ENCODE results near the gene PRKG2. TPM values are rescaled to one million over a fixed set of nuclear protein-coding genes. Genes with fewer than 3 reads are reported as not detected.

PRKG2 gene
- total and polyA plus RNA-seq, 2 of the 13 experiments (the other 11 are each of a cell fraction or from before 2014, with no cell fraction given): 0.04 TPM

DNA sequence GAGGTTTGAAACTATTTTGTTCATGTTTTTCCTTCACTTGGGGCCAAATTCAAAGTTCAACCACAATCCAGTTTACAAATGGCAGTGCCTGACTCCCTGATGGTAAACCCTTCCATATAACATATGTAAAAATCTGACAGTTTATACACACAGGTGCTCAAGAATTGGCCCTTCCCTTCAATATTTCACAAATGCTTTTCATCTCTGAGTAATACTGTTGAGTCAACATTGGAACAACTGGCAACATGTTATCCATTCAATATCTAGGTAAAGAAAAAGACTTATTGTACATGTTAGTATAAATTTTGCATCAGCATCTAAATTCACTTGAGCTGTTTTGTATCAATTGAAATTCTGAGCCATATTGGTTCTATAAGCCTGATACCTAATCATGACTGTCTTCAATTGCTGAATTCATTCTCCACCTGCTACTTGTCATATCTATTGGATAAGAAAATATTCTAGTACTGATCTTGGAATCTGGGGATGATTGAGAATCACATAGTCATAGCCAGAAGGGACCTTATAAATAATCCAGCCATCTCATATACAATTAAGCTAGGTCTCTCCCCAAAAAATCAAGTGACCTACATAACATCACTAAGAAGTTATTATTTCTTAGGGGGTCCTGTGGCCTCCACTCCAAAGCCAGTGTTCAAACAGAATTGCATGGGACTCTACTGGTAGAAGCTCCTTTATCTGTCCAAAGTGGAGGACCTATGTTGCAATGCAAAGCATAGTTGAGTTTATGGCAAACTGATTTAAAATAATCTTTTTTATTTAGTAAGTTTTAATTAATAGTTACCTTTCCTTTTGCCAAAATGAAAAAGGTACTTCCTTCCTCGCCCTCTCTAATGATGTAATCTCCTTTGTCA is 61.9 kb downstream of the PRKG2 start (continued):
- TF ChIP-seq, protein P1, sequence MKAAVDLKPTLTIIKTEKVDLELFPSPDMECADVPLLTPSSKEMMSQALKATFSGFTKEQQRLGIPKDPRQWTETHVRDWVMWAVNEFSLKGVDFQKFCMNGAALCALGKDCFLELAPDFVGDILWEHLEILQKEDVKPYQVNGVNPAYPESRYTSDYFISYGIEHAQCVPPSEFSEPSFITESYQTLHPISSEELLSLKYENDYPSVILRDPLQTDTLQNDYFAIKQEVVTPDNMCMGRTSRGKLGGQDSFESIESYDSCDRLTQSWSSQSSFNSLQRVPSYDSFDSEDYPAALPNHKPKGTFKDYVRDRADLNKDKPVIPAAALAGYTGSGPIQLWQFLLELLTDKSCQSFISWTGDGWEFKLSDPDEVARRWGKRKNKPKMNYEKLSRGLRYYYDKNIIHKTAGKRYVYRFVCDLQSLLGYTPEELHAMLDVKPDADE (CRISPR knock-in tag; IDR thresholded peaks at IDR 0.05): no peak
- TF ChIP-seq HOMEZ (CRISPR knock-in tag; IDR thresholded peaks at IDR 0.05; ENCODE audit: low read depth) (no peak), PRMT3 (CRISPR knock-in tag; IDR thresholded peaks at IDR 0.05; ENCODE audit: borderline replicate concordance, low read depth) (no peak), KLF15 (CRISPR knock-in tag; IDR thresholded peaks at IDR 0.05; ENCODE audit: borderline replicate concordance) (no peak)

- H3K27ac ChIP-seq (ENCODE audit: extremely low read length, insufficient read depth, low read length): no peak overlapping the region
- no peaks in the 10 kb centered on the region for H3K79me2 ChIP-seq (ENCODE audit: insufficient read depth, low read length)
- ATAC-seq (no peak), FAIRE-seq (no peak), DNase-seq (ENCODE audit: low spot score) (no peak)
- no peaks in the 10 kb centered on the region for H3K9me3 ChIP-seq (ENCODE audit: low read length)
- no peaks in the 10 kb centered on the region for H3K27me3 ChIP-seq (ENCODE audit: control insufficient read depth in 1 of 2, insufficient read depth in 2 of 2, low read length in 2 of 2)
- H3K4me3 ChIP-seq (replicated peaks in 1 of 3; ENCODE audit: insufficient read depth in 1 of 3, low read depth in 2 of 3, low read length in 3 of 3): no peak overlapping the region
- H3K4me1 ChIP-seq (ENCODE audit: insufficient read depth, low read length): no peaks in the 10 kb centered on the region
- H3K36me3 ChIP-seq (replicated peaks in 1 of 2; ENCODE audit: control insufficient read depth in 1 of 2, insufficient read depth in 2 of 2, low read length in 2 of 2): no peaks in the 10 kb centered on the region
- BruUV-seq (replicated peaks): no TSS peak
- no peaks in the 10 kb centered on the region for H4K20me1 ChIP-seq (ENCODE audit: insufficient read depth, low read length)
- intact Hi-C loops (cut with micrococcal nuclease; ENCODE audit: unreplicated experiment): no loop called here
- in situ Hi-C loops (cut with HindIII; ENCODE audit: extremely low pct_ligation_motif_present, low pct_unique_long_range_greater_than_20kb): no loop called here
- H3K4me2 ChIP-seq (ENCODE audit: low read depth, low read length): no peak overlapping the region
- ChIA-PET POLR2A (no interaction called here), CTCF (ENCODE audit: low intra/inter-chr PET ratio, low total read pairs) (no interaction called here)
- H3K9ac ChIP-seq (ENCODE audit: insufficient read depth, low read depth, low read length): no peak overlapping the region
- H2AFZ ChIP-seq (ENCODE audit: low read length): no peak overlapping the region
- TF ChIP-seq ZBTB2 (CRISPR knock-in tag; IDR thresholded peaks at IDR 0.05; ENCODE audit: low read depth): no peak
- no peak for TF ChIP-seq ZNF430 (CRISPR knock-in tag; IDR thresholded peaks at IDR 0.05)
- no peak for TF ChIP-seq HOMEZ (CRISPR knock-in tag; IDR thresholded peaks at IDR 0.05; ENCODE audit: low read depth)
- TF ChIP-seq TBX3 (IDR thresholded peaks at IDR 0.05; ENCODE audit: borderline replicate concordance): no peak
- TF ChIP-seq, protein P2, sequence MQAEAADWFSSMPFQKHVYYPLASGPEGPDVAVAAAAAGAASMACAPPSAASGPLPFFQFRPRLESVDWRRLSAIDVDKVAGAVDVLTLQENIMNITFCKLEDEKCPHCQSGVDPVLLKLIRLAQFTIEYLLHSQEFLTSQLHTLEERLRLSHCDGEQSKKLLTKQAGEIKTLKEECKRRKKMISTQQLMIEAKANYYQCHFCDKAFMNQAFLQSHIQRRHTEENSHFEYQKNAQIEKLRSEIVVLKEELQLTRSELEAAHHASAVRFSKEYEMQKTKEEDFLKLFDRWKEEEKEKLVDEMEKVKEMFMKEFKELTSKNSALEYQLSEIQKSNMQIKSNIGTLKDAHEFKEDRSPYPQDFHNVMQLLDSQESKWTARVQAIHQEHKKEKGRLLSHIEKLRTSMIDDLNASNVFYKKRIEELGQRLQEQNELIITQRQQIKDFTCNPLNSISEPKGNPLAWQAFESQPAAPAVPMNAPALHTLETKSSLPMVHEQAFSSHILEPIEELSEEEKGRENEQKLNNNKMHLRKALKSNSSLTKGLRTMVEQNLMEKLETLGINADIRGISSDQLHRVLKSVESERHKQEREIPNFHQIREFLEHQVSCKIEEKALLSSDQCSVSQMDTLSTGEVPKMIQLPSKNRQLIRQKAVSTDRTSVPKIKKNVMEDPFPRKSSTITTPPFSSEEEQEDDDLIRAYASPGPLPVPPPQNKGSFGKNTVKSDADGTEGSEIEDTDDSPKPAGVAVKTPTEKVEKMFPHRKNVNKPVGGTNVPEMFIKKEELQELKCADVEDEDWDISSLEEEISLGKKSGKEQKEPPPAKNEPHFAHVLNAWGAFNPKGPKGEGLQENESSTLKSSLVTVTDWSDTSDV (CRISPR knock-in tag; IDR thresholded peaks at IDR 0.05): no peak
- TF ChIP-seq, protein P3, sequence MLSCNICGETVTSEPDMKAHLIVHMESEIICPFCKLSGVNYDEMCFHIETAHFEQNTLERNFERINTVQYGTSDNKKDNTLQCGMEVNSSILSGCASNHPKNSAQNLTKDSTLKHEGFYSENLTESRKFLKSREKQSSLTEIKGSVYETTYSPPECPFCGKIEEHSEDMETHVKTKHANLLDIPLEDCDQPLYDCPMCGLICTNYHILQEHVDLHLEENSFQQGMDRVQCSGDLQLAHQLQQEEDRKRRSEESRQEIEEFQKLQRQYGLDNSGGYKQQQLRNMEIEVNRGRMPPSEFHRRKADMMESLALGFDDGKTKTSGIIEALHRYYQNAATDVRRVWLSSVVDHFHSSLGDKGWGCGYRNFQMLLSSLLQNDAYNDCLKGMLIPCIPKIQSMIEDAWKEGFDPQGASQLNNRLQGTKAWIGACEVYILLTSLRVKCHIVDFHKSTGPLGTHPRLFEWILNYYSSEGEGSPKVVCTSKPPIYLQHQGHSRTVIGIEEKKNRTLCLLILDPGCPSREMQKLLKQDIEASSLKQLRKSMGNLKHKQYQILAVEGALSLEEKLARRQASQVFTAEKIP (CRISPR knock-in tag; IDR thresholded peaks at IDR 0.05; ENCODE audit: borderline replicate concordance): no peak
Observed at GRCh38 chr4:81149976-81150375, 65.0 kb downstream of the PRKG2 start.
